Coronary artery (tissue), 2 donors: ENCODE results near the gene ANP32E.

Experiments used
- DNase-seq: peaks from one replicate; pipeline ENCODE4 v3.0.0-alpha.2; 2017; ENCODE audit warnings: low spot score
- H3K27ac ChIP-seq, 2 donors: fragments of 200-600 bp; sonication (generic); one replicate each; pipeline ENCODE4 v1.5.1; 2016 to 2019
- H3K4me3 ChIP-seq: fragments of 200-600 bp; sonication (generic); 2 replicates; pipeline ENCODE4 v1.5.1; 2016; ENCODE audit warnings: mild to moderate bottlenecking, moderate library complexity
- CTCF ChIP-seq: fragments of 200-600 bp; sonication (generic); IDR thresholded peaks from one replicate; pipeline ENCODE4 v1.5.1; 2019; ENCODE audit warnings: antibody characterized with exemption

Gene ANP32E

GRCh38 chr1:150262388-150263320 is 26.7 kb upstream of the ANP32E start:
- no peak for DNase-seq
- no peak overlapping the region for H3K27ac ChIP-seq

GRCh38 chr1:150261367-150261766 is 25.5 kb upstream of the ANP32E start:
- no peak for TF ChIP-seq CTCF
- DNase-seq = no peak
- Histone ChIP-seq H3K4me3 (no peak overlapping the region), H3K27ac (no peak overlapping the region)

More at GRCh38 chr1:150262388-150263320, 26.7 kb upstream of the ANP32E start:
- TF ChIP-seq CTCF = no peak
- no peak overlapping the region for H3K4me3 ChIP-seq

- no peak overlapping the region for H3K27ac ChIP-seq
- DNase-seq = no peak
- TF ChIP-seq CTCF = no peak
- H3K4me3 ChIP-seq = no peak overlapping the region
Measured at GRCh38 chr1:150259758-150260669, 24.1 kb upstream of the ANP32E start.

- H3K4me3 ChIP-seq = no peak overlapping the region
- H3K27ac ChIP-seq = no peak overlapping the region
- TF ChIP-seq CTCF = no peak
- DNase-seq = no peak
Measured at GRCh38 chr1:150259217-150259616, 23.3 kb upstream of the ANP32E start.

GRCh38 chr1:150257624-150258585 is 22.0 kb upstream of the ANP32E start, which contains the start of gene CA14:
Gene CA14 (plus strand): TSS chr1:150257774. CDS start chr1:150258129, 355 bp downstream.
- TF ChIP-seq CTCF = no peak
- H3K27ac ChIP-seq = no peak within 1 kb of the TSS
- DNase-seq = no peak
- H3K4me3 ChIP-seq = no peak within 1 kb of the TSS

GRCh38 chr1:150256554-150257341 is 20.8 kb upstream of the ANP32E start:
- no peak for DNase-seq

More at GRCh38 chr1:150256554-150257341, 20.8 kb upstream of the ANP32E start:
- no peak for TF ChIP-seq CTCF
- Histone ChIP-seq H3K27ac (no peak overlapping the region), H3K4me3 (peak overlapping the region; percentile 50)
